HG03575 (cell line): ENCODE data around the gene RASD2.

ENCODE experiments used
- ATAC-seq: cut with Tn5 transposase; IDR thresholded peaks from one replicate; pipeline ENCODE4 v1.9.1; 2021; ENCODE audit not compliant: unreplicated experiment, insufficient number of reproducible peaks, low FRiP score; ENCODE audit errors: extremely low read depth

Gene RASD2

GRCh38 chr22:35575116-35575748 lies 34.6 kb downstream of the RASD2 start:
- ATAC-seq, result no peak

GRCh38 chr22:35576671-35577070 lies 36.0 kb downstream of the RASD2 start:
- ATAC-seq, result no peak

DNA sequence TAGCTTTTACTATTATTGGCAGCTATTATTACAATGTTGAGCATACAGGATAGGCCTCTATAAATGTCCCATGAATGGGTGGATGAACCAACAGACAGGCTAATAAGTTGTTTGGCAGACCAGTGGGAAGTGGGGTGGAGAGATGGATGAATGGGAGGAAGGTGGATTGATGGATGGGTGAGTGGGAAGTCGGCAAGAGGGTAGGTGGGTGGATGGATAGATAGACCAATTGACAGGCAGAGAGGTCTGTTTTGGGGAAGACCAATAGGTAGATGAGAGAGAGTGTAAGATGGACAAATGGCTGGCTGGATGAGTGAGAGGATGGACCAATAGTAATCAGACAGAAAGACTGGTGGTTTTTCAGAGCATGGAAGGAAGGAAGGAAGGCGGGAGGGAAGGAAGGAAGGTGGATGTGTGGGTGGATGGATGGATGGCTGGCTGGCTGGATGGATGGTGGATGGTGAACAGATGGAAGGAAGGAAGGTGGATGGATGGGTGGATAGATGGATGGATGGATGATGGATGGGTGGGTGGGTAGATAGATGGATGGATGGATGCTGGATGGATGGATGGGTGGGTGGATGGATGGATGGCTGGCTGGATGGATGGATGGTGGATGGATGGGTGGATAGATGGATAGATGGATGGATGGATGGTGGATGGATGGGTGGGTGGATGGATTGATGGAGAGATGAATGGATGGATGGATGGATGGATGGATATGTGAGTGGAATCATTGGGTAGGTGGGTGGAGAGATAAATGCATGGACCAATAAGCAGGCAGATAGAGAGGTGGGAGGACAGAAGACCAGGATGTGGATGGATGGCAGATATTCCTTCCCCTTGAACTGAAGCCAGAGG lies 37.4 kb downstream of the RASD2 start:
- no peak for ATAC-seq

DNA sequence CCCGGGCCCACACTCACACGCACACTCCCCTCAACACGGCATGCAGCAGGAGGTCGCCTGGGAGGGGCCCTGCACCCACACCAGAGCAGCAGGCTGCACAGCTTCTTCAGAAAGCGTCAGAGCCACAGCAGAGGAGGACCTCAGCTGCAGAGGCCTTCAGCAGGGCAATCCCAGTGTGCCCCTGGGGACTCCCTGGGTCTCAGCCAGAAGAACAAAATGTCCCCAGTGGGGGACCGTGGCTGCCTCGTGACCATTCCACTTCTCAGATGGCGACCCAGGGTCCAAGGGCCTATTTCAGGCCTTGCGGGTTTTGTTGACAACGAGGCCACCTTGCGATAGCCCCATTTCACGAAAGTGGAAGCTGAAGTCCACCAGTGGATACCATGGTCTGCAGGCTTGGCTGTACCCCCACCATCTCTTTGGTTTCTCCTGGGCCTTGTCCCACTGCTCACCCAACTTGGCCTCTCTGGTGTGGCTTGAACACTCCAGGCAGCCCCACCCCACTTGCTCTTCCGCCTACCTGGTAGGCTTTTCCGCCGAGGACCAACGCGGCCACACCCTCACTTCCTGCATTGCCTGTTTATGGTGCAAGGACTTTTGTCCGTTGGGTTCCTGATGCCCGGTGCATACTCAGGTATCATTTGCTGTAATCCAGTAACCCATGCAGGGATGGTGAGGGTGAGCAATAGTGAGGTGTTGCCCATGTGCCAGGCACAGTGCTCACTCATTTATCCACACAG lies 38.4 kb downstream of the RASD2 start:
- no peak for ATAC-seq

- no peak for ATAC-seq
Measured at GRCh38 chr22:35580351-35581022, 39.9 kb downstream of the RASD2 start.

DNA sequence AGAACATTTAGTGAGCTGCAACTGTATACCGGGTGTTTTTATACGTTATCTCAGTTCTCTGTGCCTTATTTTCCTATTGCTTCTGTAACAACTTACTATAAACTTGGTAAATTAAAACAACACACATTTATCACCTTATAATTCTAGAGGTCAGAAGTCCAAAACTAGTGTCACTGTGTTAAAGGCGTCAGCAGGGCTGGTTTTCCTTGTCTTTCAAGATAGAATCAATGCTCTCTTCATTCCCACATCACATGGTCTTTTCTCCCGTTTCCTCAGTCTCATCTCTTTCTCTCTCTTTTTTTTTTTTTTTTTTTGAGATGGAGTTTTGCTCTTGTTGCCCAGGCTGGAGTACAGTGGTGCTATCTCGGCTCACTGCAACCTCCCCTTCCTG lies 40.4 kb downstream of the RASD2 start:
- no peak for ATAC-seq

DNA sequence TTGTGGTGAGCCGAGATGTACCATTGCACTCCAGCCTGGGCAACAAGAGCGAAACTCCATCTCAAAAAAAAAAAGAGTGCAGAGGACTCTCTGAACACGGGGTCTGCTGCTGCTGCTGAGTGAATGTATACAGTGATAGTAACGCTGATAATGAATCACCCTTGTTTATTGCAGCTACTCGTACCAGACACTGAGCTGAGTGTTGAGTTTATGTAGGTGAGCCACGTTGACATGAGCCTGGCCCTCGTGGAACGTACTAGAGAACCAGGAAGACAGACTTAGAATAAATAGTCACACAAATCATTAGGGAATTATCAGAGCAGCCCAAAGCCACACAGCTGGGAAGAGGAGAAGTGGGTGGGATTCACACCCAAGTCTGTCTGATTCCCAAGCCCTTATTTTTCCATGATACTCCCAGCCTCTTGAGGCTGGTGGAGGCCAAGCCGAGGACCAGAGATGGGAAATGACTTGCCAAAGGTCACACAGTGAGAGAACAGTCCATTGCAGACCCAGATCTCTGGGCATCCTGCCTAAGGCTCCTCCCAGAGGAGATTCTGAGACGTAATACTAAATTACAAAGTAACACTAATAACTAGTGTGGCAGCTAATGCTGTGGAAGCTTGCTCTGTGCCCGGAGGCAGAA lies 41.7 kb downstream of the RASD2 start:
- ATAC-seq, result no peak

GRCh38 chr22:35582861-35583670 lies 42.4 kb downstream of the RASD2 start:
- no peak for ATAC-seq

GRCh38 chr22:35586771-35587170 lies 46.1 kb downstream of the RASD2 start:
- no peak for ATAC-seq

DNA sequence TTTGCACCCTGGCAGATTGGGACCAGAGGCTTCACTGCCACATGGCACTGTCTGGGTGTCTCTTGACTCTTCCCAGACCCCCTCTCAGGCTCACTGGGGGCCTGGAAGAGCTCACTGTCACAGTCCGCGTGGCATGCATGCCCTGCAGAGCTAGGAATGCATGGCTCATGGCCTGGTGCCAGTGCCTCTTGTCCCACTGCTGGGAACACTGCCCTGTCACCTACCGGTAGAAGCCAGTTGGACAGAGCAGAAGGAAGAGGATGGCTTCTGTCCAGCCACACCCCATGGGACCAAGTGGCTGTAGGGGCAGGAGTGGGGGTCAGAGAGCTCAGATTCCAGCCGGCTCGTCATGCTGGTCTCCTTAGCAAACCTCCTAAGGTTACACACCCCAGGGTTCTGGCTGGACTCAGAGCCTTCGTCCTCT lies 46.8 kb downstream of the RASD2 start:
- no peak for ATAC-seq

- no peak for ATAC-seq
Measured at GRCh38 chr22:35587896-35588295, 47.3 kb downstream of the RASD2 start.

GRCh38 chr22:35589071-35589755 lies 48.6 kb downstream of the RASD2 start:
- ATAC-seq, result no peak

DNA sequence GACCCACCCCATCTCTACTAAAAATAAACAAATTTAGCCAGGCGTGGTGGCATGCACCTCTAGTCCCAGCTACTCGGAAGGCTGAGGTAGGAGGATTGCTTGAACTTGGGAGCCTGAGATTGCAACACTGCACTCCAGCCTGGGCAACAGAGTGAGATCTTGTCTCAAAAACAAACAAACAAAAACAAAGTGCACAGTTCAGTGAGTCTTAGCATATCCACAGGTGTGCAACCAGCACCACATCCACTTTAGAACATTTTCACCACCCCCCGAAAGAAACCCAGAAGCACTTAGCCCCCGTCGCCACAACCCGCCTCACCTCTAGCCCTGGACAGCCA lies 49.1 kb downstream of the RASD2 start:
- ATAC-seq, result no peak

DNA sequence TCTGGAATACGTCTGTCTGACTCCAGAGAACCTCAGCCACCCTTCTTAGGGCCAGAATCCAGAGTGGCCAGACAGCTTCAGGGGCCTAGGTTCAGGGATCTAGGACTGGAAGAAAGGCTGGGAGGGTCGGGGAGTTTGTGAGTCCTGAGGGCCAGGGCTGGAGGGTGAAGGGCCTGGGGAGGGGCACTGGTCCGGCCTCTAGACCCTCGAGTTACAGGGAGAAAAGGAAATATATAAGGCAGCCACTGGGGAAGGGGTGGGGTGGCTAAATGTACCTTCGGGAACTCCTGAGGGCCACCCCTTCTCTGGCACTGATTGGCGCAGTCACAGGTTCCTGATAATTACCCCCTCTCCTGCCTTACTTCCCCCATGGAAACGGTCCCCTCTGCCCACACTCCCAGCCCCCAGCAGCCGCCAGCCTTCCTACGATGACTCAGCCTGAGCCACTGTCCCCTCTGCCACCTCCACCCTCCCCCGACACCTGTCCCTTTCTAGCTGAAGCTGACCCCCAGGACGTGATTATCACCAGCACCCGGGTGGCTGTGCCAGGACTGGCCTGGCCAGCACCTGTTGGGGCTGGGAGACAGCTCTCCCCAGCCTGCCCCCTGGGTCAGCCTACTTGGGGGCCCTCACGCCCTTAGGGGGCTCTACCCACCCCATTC lies 50.1 kb downstream of the RASD2 start:
- ATAC-seq, result no peak

DNA sequence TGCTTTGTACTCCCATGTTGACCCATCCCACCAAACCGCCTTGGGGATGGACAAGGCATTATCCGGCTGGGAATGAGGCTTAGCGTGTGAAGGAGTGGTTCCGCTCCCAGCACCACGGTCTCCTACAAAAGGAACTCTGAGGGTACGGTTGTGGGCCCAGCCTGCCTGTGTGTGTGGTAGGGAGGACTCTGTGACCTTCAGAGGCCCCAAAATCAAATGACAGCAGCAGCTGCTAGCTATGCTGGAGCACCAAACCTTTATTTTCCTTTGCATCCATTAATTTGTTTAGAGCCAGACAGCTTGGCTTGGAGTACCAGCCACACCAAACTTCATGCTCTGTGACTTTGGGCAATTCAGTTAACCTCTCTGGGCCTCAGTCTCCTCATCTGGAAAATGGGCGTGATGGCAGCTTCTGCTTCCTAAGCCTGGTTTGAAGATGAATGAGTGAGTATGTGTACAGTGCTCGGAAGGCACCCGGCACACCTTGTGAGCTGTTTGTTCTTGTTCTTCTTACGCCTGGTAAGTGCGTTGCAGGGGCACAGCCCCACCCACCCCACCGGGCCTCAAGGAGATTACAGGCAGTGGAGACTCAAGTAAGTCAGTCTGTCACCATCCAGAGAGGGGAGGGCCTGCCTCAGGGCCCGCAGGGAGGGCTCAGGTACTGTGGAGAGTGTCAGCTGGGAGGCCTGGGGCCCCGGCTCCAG lies 51.2 kb downstream of the RASD2 start:
- no peak for ATAC-seq

GRCh38 chr22:35592418-35592967 lies 51.9 kb downstream of the RASD2 start:
- ATAC-seq, result no peak
